Measurements from ENCODE around the gene PYM1.

GRCh38 chr12:55942055-55942454 is 14.4 kb upstream of the PYM1 start:
- no peak for TF ChIP-seq POLR2A (IDR thresholded peaks at IDR 0.05)
- TF ChIP-seq CTCF (IDR thresholded peaks at IDR 0.05), result no peak
